GM19099 (cell line): ENCODE measurements around the gene SCML1.

Experiments
- POLR2A ChIP-seq: IDR thresholded peaks from 3 replicates; pipeline ENCODE4 v1.6.1; 2011; ENCODE audit warnings: low read depth; ENCODE audit not compliant: insufficient read length; ENCODE audit errors: extremely low read depth

SCML1 gene, protein sequence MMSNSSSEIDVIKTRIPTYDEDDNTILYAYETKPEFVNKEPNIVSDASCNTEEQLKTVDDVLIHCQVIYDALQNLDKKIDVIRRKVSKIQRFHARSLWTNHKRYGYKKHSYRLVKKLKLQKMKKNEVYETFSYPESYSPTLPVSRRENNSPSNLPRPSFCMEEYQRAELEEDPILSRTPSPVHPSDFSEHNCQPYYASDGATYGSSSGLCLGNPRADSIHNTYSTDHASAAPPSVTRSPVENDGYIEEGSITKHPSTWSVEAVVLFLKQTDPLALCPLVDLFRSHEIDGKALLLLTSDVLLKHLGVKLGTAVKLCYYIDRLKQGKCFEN

DNA sequence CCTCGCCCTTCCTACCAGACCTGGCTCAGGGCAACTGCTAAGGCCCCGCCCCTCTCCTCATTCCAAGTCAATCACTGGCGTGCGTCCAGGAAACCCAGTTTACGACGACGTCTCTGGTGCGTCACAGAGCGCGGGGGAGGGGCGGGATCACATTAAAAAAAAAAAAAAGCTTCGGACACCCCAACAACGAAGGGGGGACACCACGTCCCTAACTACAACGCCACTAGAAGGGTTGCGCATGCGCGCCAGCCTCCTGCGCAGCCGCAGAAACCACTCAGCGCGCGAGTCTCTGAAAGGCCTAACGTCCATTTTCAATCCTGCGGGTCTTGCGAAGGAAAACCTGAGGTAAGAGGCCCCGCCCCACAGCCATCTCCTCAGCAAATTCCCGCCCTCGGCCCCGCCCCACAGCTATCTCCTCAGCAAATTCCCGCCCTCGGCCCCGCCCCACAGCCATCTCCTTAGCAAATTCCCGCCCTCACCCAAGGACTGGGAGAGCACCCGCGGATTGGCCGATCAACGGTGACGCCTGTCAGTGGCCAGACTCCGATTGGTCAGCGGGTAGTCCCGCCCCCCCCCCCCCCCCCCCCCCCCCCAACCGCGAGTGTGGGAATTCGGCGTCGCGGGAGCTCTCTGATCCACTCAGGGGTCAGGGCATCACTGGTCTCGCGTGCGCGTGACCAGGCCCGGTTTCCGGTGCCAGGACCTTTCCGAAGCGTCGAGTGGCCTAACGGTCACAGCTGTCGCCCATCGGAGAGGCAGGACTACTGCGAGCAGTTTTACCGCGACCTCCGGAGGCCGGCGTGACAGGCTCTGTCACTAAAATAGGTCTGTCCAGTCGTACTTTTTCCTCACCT is at the start of gene SCML1:
Gene SCML1, plus strand, starts transcription at position 638 of the 854 bp plus-strand sequence. CDS start 6,694 bp downstream, outside the sequence.
- TF ChIP-seq POLR2A, result no peak

DNA sequence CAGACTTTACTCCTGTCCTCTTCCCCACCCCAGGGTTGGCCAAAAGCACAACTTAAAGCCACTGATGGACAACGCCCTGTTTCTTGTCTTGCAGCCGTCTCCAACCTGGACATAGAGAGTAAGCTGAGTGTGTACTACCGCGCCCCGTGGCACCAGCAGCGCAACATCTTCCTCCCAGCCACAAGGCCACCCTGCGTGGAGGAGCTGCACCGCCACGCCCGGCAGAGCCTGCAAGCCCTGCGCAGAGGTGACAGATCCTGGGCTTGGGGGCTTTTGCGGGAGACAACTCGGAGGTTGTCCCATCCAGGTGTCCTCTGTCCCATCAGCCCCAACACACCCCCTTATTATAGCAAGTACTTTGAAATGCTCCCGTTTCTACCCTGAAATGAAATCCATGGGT is 49.6 kb upstream of the SCML1 start:
- TF ChIP-seq POLR2A, result no peak

DNA sequence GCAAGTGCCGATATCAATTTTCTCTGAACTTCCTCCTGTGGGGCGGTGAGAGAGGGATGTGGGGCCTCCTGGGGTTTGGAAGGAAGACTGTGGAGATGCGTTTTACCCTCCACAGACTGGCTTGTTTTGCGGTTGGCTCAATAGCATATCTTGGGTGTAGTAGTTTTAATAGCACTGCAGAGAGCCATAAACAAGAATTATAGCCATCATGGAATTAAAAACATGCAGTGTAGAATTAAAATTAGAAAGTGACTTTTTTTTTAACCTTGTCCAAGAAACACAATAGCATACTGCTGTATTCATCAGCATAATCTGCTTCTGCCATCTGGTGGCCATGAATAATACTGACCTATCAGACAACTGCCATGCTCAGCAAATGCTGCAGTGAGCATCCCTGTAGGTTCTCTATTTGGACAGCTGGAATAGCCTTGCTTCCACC is 47.3 kb upstream of the SCML1 start:
- TF ChIP-seq POLR2A, result no peak

DNA sequence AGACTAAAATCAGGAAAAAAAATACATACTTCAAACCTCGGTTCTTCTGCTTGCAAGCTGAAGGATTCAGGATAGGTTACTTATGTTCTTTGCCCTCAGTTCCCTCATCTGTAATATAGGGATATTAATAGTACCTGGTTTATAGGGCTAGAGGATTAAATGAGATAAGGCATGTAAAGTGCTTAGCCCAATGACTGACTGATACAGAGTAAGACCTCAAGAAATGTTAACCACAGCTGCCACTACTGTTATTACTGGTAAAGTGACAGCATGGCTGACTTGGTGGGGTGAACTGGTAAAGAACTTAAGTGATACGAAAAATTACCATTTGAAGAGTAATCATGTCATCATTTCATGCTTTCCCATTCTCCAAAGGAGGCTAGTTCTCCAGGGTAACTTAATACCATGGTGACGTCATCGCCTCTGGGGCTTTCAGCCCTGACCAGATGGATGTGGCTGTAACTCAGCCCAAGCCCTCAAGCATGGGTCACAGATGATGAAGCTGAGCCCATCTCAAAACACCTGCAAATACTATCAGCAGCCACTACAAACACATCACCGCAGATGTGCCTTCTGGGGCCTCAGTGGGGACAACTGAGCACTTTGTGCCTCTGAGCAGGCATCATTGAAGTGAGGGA is 44.5 kb upstream of the SCML1 start:
- TF ChIP-seq POLR2A, result no peak

DNA sequence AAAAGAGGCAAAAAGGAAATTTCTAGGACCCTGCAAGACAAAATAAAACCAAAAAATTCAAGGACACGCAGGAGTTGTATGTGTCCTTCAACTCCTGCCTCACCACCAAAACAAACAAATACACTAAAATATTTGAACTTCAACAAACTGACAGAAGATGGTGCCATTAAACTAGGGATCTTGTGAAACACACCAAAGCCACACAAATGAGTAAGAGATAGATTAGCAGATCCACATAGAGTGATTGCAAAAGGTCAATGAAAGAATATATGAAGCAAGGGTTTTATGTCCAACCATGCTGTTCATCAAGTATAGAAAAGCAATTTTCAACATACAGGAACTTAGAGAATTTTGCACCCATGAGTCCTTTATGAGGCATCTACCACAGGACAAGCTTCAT is 40.1 kb upstream of the SCML1 start:
- TF ChIP-seq POLR2A, result no peak

DNA sequence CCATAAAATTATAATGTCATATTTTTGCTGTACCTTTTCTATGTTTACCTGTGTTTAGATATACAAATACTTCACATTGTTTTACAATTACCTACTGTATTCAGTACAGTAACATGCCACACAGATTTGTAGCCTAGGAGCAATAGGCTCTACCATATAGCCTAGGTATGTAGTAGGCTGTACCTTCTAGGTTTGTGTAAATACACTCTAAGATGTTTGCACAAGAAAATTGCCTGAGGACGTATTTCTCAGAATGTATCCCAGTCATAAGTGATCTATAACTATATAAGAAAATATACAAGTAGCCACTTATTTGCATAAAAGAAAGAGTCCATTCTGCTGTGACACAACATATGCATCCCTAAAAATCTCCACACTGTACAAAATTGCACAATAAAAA is 36.3 kb upstream of the SCML1 start:
- TF ChIP-seq POLR2A, result no peak

DNA sequence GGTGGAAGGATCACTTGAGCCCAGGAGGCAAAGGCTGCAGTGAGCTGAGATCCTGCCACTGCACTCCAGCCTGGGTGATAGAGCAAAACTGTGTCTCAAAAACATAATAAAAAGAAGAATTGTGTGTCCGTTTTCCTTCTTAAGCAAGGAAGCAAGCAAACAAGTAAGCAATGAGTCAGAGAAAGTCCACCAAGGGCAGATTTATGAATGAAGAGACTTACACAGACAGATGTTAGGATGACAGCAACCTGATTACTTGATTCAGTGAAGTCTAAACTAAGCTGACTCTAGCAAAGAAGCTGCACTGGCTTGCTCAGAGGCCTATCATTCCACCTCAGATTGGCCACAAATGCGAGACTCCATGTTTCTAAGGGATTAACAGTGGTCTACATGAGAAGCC is 34.1 kb upstream of the SCML1 start:
- TF ChIP-seq POLR2A, result no peak

DNA sequence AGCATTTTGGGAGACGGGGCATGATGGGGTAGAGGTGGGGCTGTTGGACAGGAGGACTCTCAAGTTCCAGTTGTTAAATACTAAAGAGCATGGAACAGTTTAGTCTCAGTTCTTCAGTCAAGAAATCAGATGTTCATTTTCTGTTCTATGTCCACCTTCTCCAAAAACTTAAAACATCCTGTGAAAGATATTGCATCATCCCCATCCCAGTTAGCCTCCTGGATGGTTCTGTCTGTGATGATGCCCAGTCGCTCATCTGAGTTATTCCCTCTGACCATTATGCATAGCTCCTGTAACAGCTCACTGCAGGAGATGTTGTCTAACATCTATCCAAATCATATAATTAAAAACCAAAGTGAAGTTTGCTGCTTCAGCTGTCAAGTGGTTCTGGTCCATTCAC is 32.1 kb upstream of the SCML1 start:
- TF ChIP-seq POLR2A, result no peak

DNA sequence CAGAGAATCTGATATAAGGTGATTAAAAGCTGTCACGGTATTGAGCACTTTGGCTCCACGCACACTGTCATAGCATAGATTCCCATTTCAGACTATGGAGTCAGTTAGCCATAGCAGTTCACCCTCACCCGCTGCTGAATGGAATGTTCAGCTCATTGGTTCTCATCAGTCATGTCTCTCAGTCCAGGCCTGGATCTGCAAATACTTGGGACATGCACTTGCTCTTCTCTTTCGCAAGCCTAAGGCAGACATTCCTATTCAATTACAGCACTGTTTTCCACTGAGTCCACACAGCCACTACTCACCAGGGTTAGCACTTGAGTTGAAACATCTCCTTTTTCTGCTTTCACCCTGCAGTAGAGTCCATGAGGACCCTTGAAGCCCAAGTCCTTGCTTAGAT is 30.6 kb upstream of the SCML1 start:
- no peak for TF ChIP-seq POLR2A

DNA sequence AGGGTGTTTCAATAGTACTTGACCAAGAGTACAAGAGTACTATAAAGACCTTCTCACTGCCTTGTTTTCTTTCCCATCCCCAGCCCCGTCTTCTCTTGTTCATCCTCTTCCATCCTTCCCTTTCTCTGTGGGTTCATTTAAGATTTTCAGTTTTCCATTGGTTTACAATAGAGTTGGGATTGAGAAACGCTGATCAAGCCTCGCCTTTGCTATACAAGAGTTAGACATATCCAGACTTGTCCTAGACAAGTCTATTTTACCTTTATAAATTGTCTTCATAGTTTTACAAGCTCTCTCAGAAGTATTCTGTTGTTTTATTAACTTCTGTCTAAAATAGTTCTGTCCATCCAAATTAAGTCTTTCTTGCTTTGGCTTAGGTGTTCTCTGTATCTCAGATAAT is 29.6 kb upstream of the SCML1 start:
- TF ChIP-seq POLR2A, result no peak

DNA sequence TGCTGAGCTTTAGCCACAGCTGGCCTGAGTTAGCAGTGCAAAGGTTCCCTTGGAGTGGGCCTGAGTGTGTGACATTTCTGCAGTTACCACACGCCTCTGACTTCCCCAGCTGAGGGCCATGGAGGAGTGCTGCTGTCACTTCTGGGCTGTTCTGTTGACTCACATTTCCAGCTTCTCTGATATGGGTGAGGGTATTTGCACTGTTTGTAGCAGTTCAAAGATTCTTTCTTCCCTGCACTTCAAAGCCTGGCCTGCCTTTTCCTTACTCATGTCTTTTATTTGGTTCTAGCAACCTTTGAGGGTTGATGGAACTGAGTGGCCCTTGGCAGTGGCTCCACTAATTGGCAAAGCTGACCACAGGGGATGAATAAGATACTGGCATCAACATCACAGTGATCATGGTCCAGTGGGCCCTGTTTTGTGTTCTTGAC is 26.4 kb upstream of the SCML1 start:
- TF ChIP-seq POLR2A, result no peak

DNA sequence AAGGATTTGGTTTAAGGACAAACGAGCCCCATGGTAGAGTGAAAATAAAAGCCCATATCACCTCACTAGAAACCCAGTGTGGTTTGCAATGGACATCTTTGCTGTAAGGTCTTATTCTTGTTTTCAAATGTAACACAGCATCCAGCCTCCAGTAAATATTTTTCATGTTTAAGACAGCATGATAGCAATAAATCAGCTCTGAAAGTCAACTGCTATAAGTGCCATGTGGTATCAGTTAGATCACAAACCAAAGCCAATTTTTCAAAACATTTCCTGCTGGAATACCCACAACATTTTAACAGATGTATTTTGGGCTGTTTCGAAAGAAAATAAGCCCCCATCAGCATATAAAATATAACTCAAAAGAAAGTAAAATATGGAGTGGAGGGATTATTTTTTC is 24.0 kb upstream of the SCML1 start:
- TF ChIP-seq POLR2A, result no peak

DNA sequence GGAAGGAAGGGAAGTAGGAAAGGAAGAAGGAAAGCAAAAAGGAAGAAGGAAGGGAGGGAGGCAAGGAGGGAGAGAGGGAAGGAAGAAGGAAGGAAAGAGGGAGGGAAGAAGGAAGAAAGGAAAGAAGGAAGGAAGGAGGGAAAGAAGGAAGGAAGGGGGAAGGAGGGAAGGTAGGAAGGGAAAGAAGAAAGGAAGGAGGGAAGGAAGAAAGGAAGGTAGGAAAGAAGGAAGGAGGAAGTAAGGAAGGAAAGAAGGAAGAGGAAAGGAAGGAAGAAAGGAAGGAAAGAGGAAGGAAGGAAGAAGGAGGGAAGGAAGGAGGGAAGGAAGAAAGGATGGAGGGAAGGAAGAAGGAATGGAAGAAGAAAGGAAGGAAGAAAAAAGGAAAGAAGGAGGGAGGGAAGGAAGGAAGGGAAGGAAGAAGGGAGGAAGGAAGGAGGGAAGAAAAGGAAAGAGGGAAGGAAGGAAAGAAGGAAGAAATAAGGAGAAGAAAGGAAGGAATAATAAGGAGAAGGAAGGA is 18.6 kb upstream of the SCML1 start:
- no peak for TF ChIP-seq POLR2A

DNA sequence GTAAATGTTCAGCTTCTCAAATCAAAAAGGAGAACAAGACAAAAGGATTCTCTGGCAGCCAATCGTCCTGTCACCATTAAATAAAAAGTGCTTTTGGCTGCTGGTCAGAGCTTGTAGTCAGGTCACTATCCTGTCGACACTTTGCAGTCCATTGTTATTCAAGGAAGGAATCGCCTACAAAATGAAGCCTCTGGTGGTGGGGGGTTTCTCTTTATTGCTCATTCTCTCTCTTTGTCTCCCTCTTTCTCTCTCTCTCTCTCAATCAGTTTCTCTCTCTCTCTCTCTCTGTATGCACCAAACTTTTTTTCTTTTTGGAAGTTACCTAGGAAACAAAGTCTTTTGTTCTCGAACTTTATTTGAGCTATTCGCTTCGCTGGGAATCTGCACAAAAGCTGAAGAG is 17.6 kb upstream of the SCML1 start:
- TF ChIP-seq POLR2A, result no peak

DNA sequence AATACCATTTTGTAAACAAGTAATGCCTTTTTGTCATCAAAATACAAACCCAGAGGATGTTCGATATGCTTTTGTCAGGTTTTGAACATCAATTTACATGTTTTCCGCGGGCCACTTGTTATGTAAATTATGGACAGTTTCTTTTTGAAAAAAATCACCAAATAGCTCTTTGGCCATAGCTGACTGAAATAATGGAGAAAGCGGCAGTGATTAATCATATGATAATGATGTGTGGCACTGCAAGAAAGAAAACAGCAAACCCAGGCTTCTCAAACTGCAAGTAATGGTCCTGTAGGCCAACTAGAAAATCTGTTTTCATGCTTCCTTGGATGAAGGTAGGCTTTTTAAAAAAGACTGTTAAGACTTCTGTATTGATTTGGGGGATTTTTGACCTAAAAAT is 15.6 kb upstream of the SCML1 start:
- TF ChIP-seq POLR2A, result no peak
